Left lobe of liver (tissue), 2 donors: ENCODE results near the gene FHIT. TPM values are rescaled to one million over a fixed set of nuclear protein-coding genes. Genes with fewer than 3 reads are reported as not detected.
"Not testable (repeated sequence)": the region's sequence is repeated elsewhere in the genome, so short reads cannot be mapped to it uniquely, and the experiment has no call there.

Source experiments
- ATAC-seq: fragments of 200-7000 bp; cut with Tn5 transposase; one replicate; pipeline ENCODE4 v1.9.1; 2020; ENCODE audit warnings: mild to moderate bottlenecking, moderate library complexity
- DNase-seq: peaks from one replicate; pipeline ENCODE4 v3.0.0-alpha.2; 2020; ENCODE audit warnings: low spot score
- total RNA-seq: library from RNA; stranded (reverse); gene quantifications from one replicate; pipeline ENCODE4 v1.2.1, GENCODE V29; 2021
- donor health status: DM: no; HTN: no; CAD: no; lungs with moderate emphysema.
- donor health status: DM: no; HTN: yes; CAD: no.

FHIT gene
- total RNA-seq, 1 donor from 2014 or later: 5.1 TPM

- ATAC-seq (peak; percentile 53), DNase-seq (no peak)
Measured at GRCh38 chr3:60742606-60743145, 508.6 kb downstream of the FHIT start.

DNA sequence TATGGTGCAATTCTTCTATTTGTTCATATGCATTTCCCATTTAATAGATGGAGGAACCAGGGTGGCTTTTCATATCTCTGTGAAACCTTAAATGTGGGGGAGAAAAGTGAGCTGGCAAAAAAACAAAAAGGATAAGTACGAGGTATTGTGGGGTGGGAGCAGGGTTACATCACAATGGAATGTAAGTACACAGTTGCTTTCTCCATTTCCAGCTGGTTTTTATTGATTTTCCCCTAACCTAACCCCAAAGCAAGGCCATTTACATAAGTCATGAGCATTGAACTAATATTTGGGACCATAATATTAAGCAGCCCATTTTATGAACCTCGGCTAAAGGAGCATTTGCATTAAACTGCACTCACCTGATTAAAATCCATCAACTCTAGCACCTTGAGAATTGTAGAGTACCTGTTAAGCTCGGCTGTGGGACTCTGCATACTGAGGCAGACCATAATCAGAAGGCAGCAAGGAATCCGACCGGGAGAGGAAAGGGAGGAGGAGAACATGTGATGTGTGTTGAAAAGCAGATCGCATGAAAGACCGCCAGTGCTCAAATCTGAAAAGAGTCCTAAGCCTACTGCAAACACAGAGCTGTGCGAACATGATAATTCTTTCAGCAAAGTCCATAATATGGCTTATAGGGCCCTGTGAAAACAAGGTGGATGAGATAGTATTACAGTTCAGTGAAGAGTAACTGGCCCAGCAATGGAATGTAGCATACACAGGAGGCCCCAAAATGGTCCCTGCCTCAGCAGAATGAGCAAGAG, 513.4 kb downstream of the FHIT start:
- ATAC-seq (no peak), DNase-seq (no peak)

GRCh38 chr3:60730371-60730770, 520.9 kb downstream of the FHIT start:
- no peak for DNase-seq
- no peak for ATAC-seq

- DNase-seq: no peak
- ATAC-seq: no peak
Measured at GRCh38 chr3:60729056-60729455, 522.2 kb downstream of the FHIT start.

DNA sequence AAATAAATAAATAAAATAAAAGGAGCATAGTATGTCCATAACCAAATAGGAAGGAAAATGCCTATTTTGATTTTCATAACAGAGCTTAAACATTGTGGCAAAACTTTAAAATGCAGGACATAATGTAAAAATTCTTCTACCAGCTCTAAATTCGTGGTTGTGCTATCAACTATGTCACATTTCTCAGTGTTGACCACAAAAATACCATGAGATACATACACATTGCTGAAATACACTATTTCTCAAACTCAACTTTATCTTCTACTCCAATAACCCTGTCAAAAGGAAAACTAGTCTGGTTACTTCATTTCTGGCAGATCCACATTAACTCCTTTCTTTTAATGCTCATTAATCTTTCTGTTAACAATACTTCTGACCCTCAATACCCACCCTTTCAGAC, 523.2 kb downstream of the FHIT start:
- DNase-seq: no peak
- no peak for ATAC-seq

- no peak for ATAC-seq
- no peak for DNase-seq
Measured at GRCh38 chr3:60720736-60721135, 530.5 kb downstream of the FHIT start.

GRCh38 chr3:60716573-60716972, 534.7 kb downstream of the FHIT start:
- no peak for DNase-seq
- ATAC-seq: no peak

- ATAC-seq (no peak), DNase-seq (no peak)
Measured at GRCh38 chr3:60708191-60708975, 542.9 kb downstream of the FHIT start.

DNA sequence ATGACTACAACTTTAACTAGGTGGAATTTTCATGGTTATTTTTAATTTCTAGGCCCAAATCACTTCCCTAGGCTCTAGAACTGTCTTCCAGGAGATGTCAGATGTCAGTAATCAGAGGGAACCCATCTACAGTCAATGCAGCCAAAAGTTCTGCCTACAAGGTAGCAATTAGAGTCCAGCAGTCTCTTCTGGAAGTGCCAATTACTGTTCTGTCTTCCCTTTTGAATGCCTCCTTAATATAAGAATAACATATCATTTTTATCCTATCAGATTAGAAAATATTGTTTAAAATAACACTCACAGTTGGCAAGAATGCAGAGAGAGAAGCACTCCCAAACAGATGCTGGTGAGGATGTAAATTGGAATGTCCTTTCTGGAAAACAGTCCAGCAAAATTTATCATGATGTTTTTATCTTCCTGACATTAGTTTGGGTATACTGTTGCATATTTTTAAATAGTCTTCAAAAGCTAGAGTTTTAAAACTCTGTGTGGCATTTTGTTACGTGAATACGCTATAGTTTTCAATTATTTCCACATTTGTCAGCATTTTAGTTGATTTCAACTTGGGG, 543.7 kb downstream of the FHIT start:
- DNase-seq (no peak), ATAC-seq (no peak)

- ATAC-seq: no peak
Measured at GRCh38 chr3:60703956-60704736, 547.1 kb downstream of the FHIT start.

GRCh38 chr3:60703008-60703407, 548.2 kb downstream of the FHIT start:
- no peak for DNase-seq

More at GRCh38 chr3:60703956-60704736, 547.1 kb downstream of the FHIT start:
- DNase-seq: no peak

DNA sequence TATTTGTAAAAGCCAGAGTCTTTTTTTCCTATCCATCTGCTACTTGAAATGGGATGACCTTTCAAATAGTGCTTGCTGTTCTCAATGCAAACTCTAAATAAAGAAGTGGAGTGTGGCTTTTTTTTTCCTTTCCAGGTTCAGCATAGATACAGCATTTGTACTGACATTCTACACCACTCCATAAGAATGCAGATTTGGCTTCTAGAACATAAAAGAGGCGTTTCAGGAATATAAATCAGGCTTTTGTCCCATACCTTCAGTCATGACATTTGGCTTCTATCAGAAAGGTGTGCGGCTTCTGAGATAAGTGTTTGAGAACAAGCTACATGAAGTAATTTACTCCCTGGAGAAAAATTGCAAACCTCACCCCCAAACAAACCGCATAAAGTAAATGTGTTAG, 553.1 kb downstream of the FHIT start:
- DNase-seq (no peak), ATAC-seq (no peak)

More at GRCh38 chr3:60703008-60703407, 548.2 kb downstream of the FHIT start:
- no peak for ATAC-seq

- ATAC-seq: no peak
- no peak for DNase-seq
Measured at GRCh38 chr3:60697132-60697531, 554.1 kb downstream of the FHIT start.

- ATAC-seq: peak; percentile 68
Measured at GRCh38 chr3:60696428-60697125, 554.7 kb downstream of the FHIT start.

DNA sequence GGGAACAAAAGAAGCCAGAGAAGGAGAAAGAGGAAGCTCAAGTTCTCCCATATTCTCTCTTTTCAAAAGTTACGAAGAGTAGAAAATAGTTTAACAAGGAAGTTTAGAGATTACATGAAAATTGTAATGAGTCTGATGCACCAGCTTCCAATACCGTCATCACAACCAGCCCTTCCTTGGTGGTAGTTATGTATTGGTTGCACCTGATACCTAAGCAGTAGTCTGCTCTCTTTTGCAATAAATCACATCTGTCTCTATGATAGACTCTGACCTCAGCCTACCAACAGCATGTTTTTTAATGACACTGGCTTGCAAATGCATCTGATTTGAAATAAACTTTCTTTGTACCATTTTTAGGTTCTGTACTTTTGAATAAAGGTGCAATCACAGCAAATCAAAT, 575.8 kb downstream of the FHIT start:
- DNase-seq: no peak
- ATAC-seq: peak; percentile 63

More at GRCh38 chr3:60696428-60697125, 554.7 kb downstream of the FHIT start:
- no peak for DNase-seq

DNA sequence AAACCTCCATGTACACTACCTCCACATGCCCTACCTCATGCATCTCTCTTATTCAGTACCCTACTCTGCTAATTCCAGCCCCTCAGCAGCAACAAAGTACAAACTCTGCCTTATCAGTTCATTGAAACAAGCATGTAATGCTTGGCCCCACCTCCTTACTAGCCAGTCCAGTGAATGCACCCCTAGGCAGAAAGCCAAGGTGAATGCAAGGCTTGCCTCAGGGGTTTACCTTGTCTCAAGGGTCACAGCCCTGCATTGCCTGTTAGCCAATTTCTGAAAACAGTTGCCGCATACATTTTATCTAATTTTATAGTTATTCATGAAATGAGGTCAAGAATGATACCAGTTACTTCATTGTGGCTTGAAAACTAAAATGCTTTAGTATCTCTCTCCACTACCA, 576.4 kb downstream of the FHIT start:
- ATAC-seq (peak; percentile 62), DNase-seq (no peak)

DNA sequence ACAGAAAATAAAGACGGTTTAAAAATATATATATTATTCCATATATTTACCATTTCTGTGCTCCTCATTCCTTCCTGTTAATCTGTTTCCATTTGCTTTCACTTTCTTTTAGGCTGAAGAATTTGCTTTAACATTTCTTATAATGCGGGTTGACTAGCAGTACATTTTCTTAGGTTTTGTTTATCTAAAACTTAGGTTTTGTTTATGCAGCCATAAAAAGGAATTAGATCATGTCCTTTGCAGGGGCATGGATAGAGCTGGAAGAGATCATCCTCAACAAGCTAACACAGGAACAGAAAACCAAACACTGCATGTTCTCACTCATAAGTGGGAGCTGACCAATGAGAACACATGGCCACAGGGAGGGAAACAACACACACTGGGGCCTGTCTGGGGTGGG, 578.1 kb downstream of the FHIT start:
- no peak for ATAC-seq
- no peak for DNase-seq

- DNase-seq, ATAC-seq: not testable (repeated sequence)
Measured at GRCh38 chr3:60672337-60672736, 578.9 kb downstream of the FHIT start.

- DNase-seq (no peak), ATAC-seq (no peak)
Measured at GRCh38 chr3:60669636-60670035, 581.6 kb downstream of the FHIT start.

DNA sequence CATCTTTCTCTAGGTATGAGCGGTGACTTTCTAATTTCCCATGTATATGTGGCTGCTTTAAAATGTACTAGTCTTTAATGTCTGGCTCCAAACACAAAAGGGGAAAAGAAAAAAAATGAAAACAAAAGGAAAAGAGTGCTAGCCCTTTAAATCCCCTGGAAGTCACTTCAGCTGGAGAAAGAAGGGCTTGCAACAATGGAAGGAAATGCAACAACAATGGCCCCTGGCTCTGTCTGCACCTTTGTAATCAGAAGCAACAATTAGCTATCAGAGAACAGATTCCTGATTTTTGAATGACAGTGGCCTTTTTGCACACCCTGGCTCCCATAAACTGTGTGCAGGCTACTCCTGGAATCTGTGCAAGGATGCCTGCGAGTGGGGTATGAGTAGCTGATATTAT, 591.2 kb downstream of the FHIT start:
- ATAC-seq: no peak
- DNase-seq: no peak
